Mesenchymal stem cell (in vitro differentiated cells and primary cell): ENCODE data around the gene SNX14.
"Not testable (repeated sequence)": the region's sequence is repeated elsewhere in the genome, so short reads cannot be mapped to it uniquely, and the experiment has no call there.

Experiments used
- DNase-seq: peaks from one replicate; pipeline ENCODE4 v3.0.0-alpha.2; 2013
- H2AFZ ChIP-seq: one replicate; pipeline ENCODE4 v1.6.1; 2013; ENCODE audit warnings: low read depth, mild to moderate bottlenecking, control low read depth, inconsistent platforms, low read length, moderate library complexity
- H2AK5ac ChIP-seq: 2 replicates; pipeline ENCODE4 v1.6.1; 2013; ENCODE audit warnings: low read length, moderate library complexity, mild to moderate bottlenecking, inconsistent platforms; ENCODE audit not compliant: severe bottlenecking
- H2BK120ac ChIP-seq: one replicate; pipeline ENCODE4 v1.6.1; 2013; ENCODE audit warnings: low read depth, mild to moderate bottlenecking, inconsistent platforms, low read length, moderate library complexity
- H2BK12ac ChIP-seq, 2 experiments: one replicate each; pipeline ENCODE4 v1.6.1; 2013; ENCODE audit warnings: inconsistent platforms in 2 of 2, low read length in 2 of 2, mild to moderate bottlenecking in 2 of 2, moderate library complexity in 2 of 2, control low read depth in 1 of 2
- H2BK15ac ChIP-seq: one replicate; pipeline ENCODE4 v1.6.1; 2013; ENCODE audit warnings: mild to moderate bottlenecking, low read depth, inconsistent platforms; ENCODE audit not compliant: poor library complexity, severe bottlenecking
- H2BK5ac ChIP-seq: 2 replicates; pipeline ENCODE4 v1.6.1; 2013; ENCODE audit warnings: low read depth, mild to moderate bottlenecking, low read length, control low read depth, inconsistent platforms; ENCODE audit not compliant: poor library complexity, severe bottlenecking
- H3K14ac ChIP-seq, 2 experiments: one replicate each; pipeline ENCODE4 v1.6.1; 2013; ENCODE audit warnings: inconsistent platforms in 2 of 2, low read length in 2 of 2, control low read depth in 1 of 2, mild to moderate bottlenecking in 1 of 2, moderate library complexity in 1 of 2
- H3K18ac ChIP-seq, 2 experiments: one replicate each; pipeline ENCODE4 v1.6.1; 2013; ENCODE audit warnings: inconsistent platforms in 2 of 2, low read length in 2 of 2, control low read depth in 1 of 2, low read depth in 1 of 2, mild to moderate bottlenecking in 1 of 2
- H3K23ac ChIP-seq, 2 experiments: one replicate each; pipeline ENCODE4 v1.6.1; 2013; ENCODE audit warnings: inconsistent platforms in 2 of 2, low read length in 2 of 2, mild to moderate bottlenecking in 2 of 2, moderate library complexity in 2 of 2, control low read depth in 1 of 2
- H3K27ac ChIP-seq: 2 replicates; pipeline ENCODE4 v1.5.1; 2013; ENCODE audit warnings: mild to moderate bottlenecking, moderate library complexity, low read length, control low read depth, inconsistent platforms; ENCODE audit not compliant: poor library complexity, severe bottlenecking
- H3K27me3 ChIP-seq, 2 experiments: 2 replicates each; pipeline versions ENCODE4 v1.6.1 to v1.7.0; 2013; ENCODE audit warnings: low read length in 2 of 2, mild to moderate bottlenecking in 2 of 2, moderate library complexity in 2 of 2, control low read depth in 1 of 2, inconsistent platforms in 1 of 2; ENCODE audit not compliant: control insufficient read depth in 1 of 2, insufficient read depth in 1 of 2
- H3K36me3 ChIP-seq, 2 experiments: 2 replicates each; pipeline versions ENCODE4 v1.6.1 to v1.7.0; 2013; ENCODE audit warnings: low read length in 2 of 2, control low read depth in 1 of 2, inconsistent platforms in 1 of 2, low read depth in 1 of 2, mild to moderate bottlenecking in 1 of 2; ENCODE audit not compliant: insufficient read depth in 2 of 2, control insufficient read depth in 1 of 2
- H3K4ac ChIP-seq, 2 experiments: one replicate each; pipeline ENCODE4 v1.6.1; 2013; ENCODE audit warnings: inconsistent platforms in 2 of 2, low read length in 2 of 2, mild to moderate bottlenecking in 2 of 2, moderate library complexity in 2 of 2, control low read depth in 1 of 2, low read depth in 1 of 2
- H3K4me1 ChIP-seq: 2 replicates; pipeline ENCODE4 v1.6.1; 2013; ENCODE audit warnings: low read depth, low read length, control low read depth; ENCODE audit not compliant: control insufficient read depth, insufficient read depth
- H3K4me2 ChIP-seq: 2 replicates; pipeline ENCODE4 v1.6.1; 2013; ENCODE audit warnings: low read length, mild to moderate bottlenecking, inconsistent platforms; ENCODE audit not compliant: poor library complexity, severe bottlenecking
- H3K4me3 ChIP-seq, 2 experiments: 2 replicates each; pipeline versions ENCODE4 v1.5.1 to v1.7.0; 2013; ENCODE audit warnings: low read length in 2 of 2, mild to moderate bottlenecking in 2 of 2, control low read depth in 1 of 2, low read depth in 1 of 2; ENCODE audit not compliant: insufficient read depth in 1 of 2
- H3K79me1 ChIP-seq: replicated peaks from 2 replicates; pipeline ENCODE4 v1.6.1; 2013; ENCODE audit warnings: mild to moderate bottlenecking, control low read depth, low read length, inconsistent platforms; ENCODE audit not compliant: poor library complexity, severe bottlenecking
- H3K9ac ChIP-seq: 2 replicates; pipeline ENCODE4 v1.7.0; 2013; ENCODE audit warnings: mild to moderate bottlenecking, low read length, moderate library complexity
- H3K9me3 ChIP-seq: 2 replicates; pipeline ENCODE4 v1.7.0; 2013; ENCODE audit warnings: mild to moderate bottlenecking, low read length; ENCODE audit not compliant: control insufficient read depth
- H4K8ac ChIP-seq: one replicate; pipeline ENCODE4 v1.6.1; 2013; ENCODE audit warnings: inconsistent platforms, mild to moderate bottlenecking, low read length, moderate library complexity
- H4K91ac ChIP-seq: one replicate; pipeline ENCODE4 v1.6.1; 2013; ENCODE audit warnings: mild to moderate bottlenecking, low read length, inconsistent platforms
- WGBS: methylation state at CpG from one replicate; pipeline ENCODE4 v1.1.7; 2013; ENCODE audit warnings: mixed read lengths; 5-methylcytosine and 5-hydroxymethylcytosine counted together

The SNX14 gene

GRCh38 chr6:85631117-85631516, 37.5 kb upstream of the SNX14 start:
- not testable (repeated sequence) for H3K4me2 ChIP-seq, DNase-seq, H2BK120ac ChIP-seq, H3K23ac ChIP-seq, H3K27me3 ChIP-seq, H2BK5ac ChIP-seq, H3K14ac ChIP-seq, H4K8ac ChIP-seq, H3K9me3 ChIP-seq, H2AK5ac ChIP-seq, H3K27ac ChIP-seq, H3K4ac ChIP-seq, H3K4me1 ChIP-seq, H3K79me1 ChIP-seq, H3K9ac ChIP-seq, H2AFZ ChIP-seq, H4K91ac ChIP-seq, H3K4me3 ChIP-seq, H3K18ac ChIP-seq, H2BK12ac ChIP-seq, H2BK15ac ChIP-seq
- WGBS = 96% methylated on average over 3 of the region's 5 CpGs
- H3K36me3 ChIP-seq = peaks cover 31 to 90% of the 10 kb centered on the region in 2 experiments

DNA sequence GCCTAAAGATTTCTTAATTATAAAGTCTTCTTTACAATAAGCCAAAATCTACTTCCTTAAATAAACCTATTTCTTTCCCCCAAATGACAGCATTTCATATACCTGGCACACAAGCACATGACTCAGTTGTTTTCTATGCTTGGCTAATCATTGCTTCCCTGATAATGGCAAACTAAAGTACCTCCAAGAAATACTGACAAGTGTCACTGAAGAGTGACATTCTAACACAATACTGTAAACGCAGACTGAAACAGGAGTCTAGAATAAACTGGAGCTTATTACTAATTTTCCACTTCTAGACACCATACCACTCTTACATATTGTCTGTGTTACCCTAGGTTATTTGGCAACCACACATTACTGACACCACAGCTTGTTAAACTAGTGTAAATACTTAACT, 34.7 kb upstream of the SNX14 start:
- H3K27me3 ChIP-seq = no peaks in the 10 kb centered on the region
- H2AK5ac ChIP-seq = no peak overlapping the region
- no peaks in the 10 kb centered on the region for H3K79me1 ChIP-seq
- H2BK15ac ChIP-seq = no peak overlapping the region
- H3K9ac ChIP-seq = no peak overlapping the region
- no peak overlapping the region for H4K91ac ChIP-seq
- H3K14ac ChIP-seq = no peak overlapping the region
- no peak overlapping the region for H3K4me3 ChIP-seq
- no peak overlapping the region for H4K8ac ChIP-seq
- no peak overlapping the region for H2AFZ ChIP-seq
- H2BK120ac ChIP-seq = no peak overlapping the region
- no peak overlapping the region for H3K18ac ChIP-seq
- WGBS = 100% methylated on average over 1 of the region's 1 CpG
- H2BK5ac ChIP-seq = no peak overlapping the region
- H3K36me3 ChIP-seq = peaks cover 19 to 89% of the 10 kb centered on the region in 2 experiments
- no peaks in the 10 kb centered on the region for H3K9me3 ChIP-seq
- H3K23ac ChIP-seq = no peak overlapping the region
- no peak overlapping the region for H3K4me2 ChIP-seq
- H3K4me1 ChIP-seq = peaks cover 2% of the 10 kb centered on the region
- no peak for DNase-seq
- no peak overlapping the region for H3K4ac ChIP-seq
- H3K27ac ChIP-seq = no peak overlapping the region
- H2BK12ac ChIP-seq = no peak overlapping the region

GRCh38 chr6:85620308-85620707, 26.6 kb upstream of the SNX14 start:
- H3K36me3 ChIP-seq = peaks cover 27 to 99% of the 10 kb centered on the region in 2 experiments
- no peak overlapping the region for H3K4me3 ChIP-seq
- DNase-seq = no peak
- H4K8ac ChIP-seq = no peak overlapping the region
- H3K4me2 ChIP-seq = no peak overlapping the region
- no peak overlapping the region for H2BK120ac ChIP-seq
- no peak overlapping the region for H3K18ac ChIP-seq
- H2BK15ac ChIP-seq = no peak overlapping the region
- H4K91ac ChIP-seq = no peak overlapping the region
- H2AFZ ChIP-seq = no peak overlapping the region
- H3K14ac ChIP-seq = no peak overlapping the region
- no peak overlapping the region for H2BK12ac ChIP-seq
- no peak overlapping the region for H2AK5ac ChIP-seq
- H3K4me1 ChIP-seq = peaks cover 5% of the 10 kb centered on the region
- no peaks in the 10 kb centered on the region for H3K9me3 ChIP-seq
- H3K79me1 ChIP-seq = peaks cover 5% of the 10 kb centered on the region
- H3K4ac ChIP-seq = no peak overlapping the region
- no peak overlapping the region for H3K9ac ChIP-seq
- H3K23ac ChIP-seq = no peak overlapping the region
- H2BK5ac ChIP-seq = no peak overlapping the region
- no CpG with 5 or more reads among the region's 2 CpGs for WGBS
- H3K27ac ChIP-seq = peak overlapping the region; percentile 13
- no peaks in the 10 kb centered on the region for H3K27me3 ChIP-seq

- Histone ChIP-seq H3K9ac (no peak overlapping the region), H3K14ac (no peak overlapping the region), H2AK5ac (no peak overlapping the region), H2BK15ac (no peak overlapping the region), H3K9me3 (no peaks in the 10 kb centered on the region), H2AFZ (no peak overlapping the region), H3K4me3 (no peak overlapping the region), H3K23ac (no peak overlapping the region), H3K4me2 (no peak overlapping the region), H2BK12ac (no peak overlapping the region), H3K4me1 (peaks cover 4% of the 10 kb centered on the region), H3K27ac (no peak overlapping the region), H3K79me1 (peaks cover 5% of the 10 kb centered on the region), H2BK5ac (no peak overlapping the region), H4K91ac (no peak overlapping the region), H3K36me3 (peaks cover 19 to 100% of the 10 kb centered on the region in 2 experiments), H4K8ac (no peak overlapping the region), H3K27me3 (no peaks in the 10 kb centered on the region), H2BK120ac (no peak overlapping the region), H3K18ac (no peak overlapping the region), H3K4ac (no peak overlapping the region)
- WGBS = 98% methylated on average over 17 of the region's 17 CpGs
- DNase-seq = no peak
These were observed 21.1 kb upstream of the SNX14 start for GRCh38 chr6:85614780-85615179.
